ENCODE measurements around the gene EEIG1. TPM values are rescaled to one million over a fixed set of nuclear protein-coding genes. Genes with fewer than 3 reads are reported as not detected.
"Not testable (repeated sequence)": the region's sequence is repeated elsewhere in the genome, so short reads cannot be mapped to it uniquely, and the experiment has no call there.

EEIG1 gene
- total RNA-seq, 3 donors from 2014 or later = 7.7 to 32.1 (median 19.7) TPM

DNA sequence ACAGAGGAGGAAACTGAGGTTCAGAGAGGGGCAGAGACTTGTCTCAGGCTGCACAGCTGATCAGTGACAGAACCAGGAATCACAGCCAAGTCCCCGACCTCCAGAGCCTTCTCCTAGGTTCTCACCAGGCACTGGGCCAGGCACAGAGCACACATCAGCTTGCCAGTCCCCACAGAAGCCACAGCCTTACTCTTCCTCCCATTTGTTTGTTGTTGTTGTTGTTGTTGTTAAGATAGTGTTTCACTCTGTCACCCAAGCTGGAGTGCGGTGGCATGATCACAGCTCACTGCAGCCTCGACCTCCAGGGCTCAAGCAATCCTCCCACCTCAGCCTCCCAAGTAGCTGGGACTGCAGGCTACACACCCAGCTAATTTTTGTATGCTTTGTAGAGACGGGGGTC lies 44.9 kb upstream of the EEIG1 start:
- peak overlapping the region in 1 of 2 donors; percentile 52 for H3K27ac ChIP-seq
- intact Hi-C loops (cut with DNase I; ENCODE audit: low total_unique reads) = no loop called here
- TF ChIP-seq, protein P1, sequence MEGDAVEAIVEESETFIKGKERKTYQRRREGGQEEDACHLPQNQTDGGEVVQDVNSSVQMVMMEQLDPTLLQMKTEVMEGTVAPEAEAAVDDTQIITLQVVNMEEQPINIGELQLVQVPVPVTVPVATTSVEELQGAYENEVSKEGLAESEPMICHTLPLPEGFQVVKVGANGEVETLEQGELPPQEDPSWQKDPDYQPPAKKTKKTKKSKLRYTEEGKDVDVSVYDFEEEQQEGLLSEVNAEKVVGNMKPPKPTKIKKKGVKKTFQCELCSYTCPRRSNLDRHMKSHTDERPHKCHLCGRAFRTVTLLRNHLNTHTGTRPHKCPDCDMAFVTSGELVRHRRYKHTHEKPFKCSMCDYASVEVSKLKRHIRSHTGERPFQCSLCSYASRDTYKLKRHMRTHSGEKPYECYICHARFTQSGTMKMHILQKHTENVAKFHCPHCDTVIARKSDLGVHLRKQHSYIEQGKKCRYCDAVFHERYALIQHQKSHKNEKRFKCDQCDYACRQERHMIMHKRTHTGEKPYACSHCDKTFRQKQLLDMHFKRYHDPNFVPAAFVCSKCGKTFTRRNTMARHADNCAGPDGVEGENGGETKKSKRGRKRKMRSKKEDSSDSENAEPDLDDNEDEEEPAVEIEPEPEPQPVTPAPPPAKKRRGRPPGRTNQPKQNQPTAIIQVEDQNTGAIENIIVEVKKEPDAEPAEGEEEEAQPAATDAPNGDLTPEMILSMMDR (IDR thresholded peaks at IDR 0.05) = no peak
- TF ChIP-seq POLR2AphosphoS5 (IDR thresholded peaks at IDR 0.05) (no peak), POLR2A (IDR thresholded peaks at IDR 0.05) (no peak)
- H3K9me3 ChIP-seq = no peaks in the 10 kb centered on the region
- H3K4me3 ChIP-seq = no peak overlapping the region
- no peaks in the 10 kb centered on the region for H3K4me1 ChIP-seq
- no peaks in the 10 kb centered on the region for H3K36me3 ChIP-seq
- no peaks in the 10 kb centered on the region for H3K27me3 ChIP-seq
- DNase-seq (ENCODE audit: low spot score in 2 of 2) = no peak

- no peak for DNase-seq (ENCODE audit: low spot score in 2 of 2)
- Histone ChIP-seq H3K27ac (no peak overlapping the region), H3K4me3 (no peak overlapping the region), H3K9me3 (no peaks in the 10 kb centered on the region), H3K36me3 (no peaks in the 10 kb centered on the region), H3K27me3 (no peaks in the 10 kb centered on the region), H3K4me1 (no peaks in the 10 kb centered on the region)
- TF ChIP-seq POLR2A (IDR thresholded peaks at IDR 0.05) (no peak), POLR2AphosphoS5 (IDR thresholded peaks at IDR 0.05) (no peak)
- TF ChIP-seq, protein P1 (IDR thresholded peaks at IDR 0.05) = no peak
- intact Hi-C loops (cut with DNase I; ENCODE audit: low total_unique reads) = loop anchor here (5.0 kb wide), 1 partner anchor 613 kb away; no protein-coding TSS in a partner anchor
Observed at GRCh38 chr9:128024761-128025308, 44.0 kb upstream of the EEIG1 start.

DNA sequence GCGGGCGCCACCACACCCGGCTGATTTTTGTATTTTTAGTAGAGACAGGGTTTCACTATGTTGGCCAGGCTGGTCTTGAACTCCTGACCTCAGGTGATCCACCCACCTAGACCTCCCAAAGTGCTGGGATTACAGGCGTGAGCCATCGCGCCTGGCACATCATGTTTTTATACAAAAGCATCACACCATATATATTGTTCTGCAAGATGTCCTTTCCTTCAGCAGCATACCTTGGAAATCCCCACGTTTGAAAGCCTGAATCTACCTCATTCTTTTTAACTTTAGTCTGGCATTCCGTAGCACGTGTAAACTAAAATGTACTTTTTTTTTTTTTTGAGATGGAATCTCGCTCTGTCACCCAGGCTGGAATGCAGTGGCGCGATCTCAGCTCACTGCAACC lies 42.9 kb upstream of the EEIG1 start:
- not testable (repeated sequence) for H3K4me3 ChIP-seq; H3K36me3 ChIP-seq; DNase-seq (ENCODE audit: low spot score in 2 of 2); H3K4me1 ChIP-seq; H3K27me3 ChIP-seq; H3K27ac ChIP-seq; H3K9me3 ChIP-seq
- intact Hi-C loops (cut with DNase I; ENCODE audit: low total_unique reads) = loop anchor here (5.0 kb wide), 1 partner anchor 611 kb away; no protein-coding TSS in a partner anchor

DNA sequence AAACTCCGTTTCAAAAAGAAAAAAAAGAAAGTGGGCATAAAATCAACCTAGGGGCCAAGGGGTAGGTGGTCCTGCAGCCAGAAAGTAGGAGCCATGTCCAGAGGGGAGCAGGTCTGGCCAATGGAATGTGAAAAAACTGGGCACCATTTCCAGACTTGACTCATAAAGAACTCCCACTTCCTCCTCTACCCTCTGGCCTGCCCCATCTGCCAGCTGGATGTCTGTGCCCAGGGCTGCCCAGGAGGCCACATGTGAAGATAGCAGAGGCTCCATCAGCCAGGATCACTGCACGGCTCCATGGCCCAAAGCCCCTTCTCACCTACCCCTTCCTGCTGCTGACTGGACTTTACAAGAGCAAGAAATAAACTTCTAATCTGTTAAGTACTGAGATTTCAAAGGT lies 42.1 kb upstream of the EEIG1 start:
- intact Hi-C loops (cut with DNase I; ENCODE audit: low total_unique reads) = loop anchor here (5.0 kb wide), 1 partner anchor 611 kb away; no protein-coding TSS in a partner anchor
- Histone ChIP-seq H3K4me3 (no peak overlapping the region), H3K27me3 (no peaks in the 10 kb centered on the region), H3K36me3 (no peaks in the 10 kb centered on the region), H3K4me1 (no peaks in the 10 kb centered on the region), H3K9me3 (no peaks in the 10 kb centered on the region), H3K27ac (no peak overlapping the region)
- DNase-seq (ENCODE audit: low spot score in 2 of 2) = no peak
- TF ChIP-seq POLR2AphosphoS5 (IDR thresholded peaks at IDR 0.05) (no peak), POLR2A (IDR thresholded peaks at IDR 0.05) (no peak)
- TF ChIP-seq, protein P1 (IDR thresholded peaks at IDR 0.05) = no peak

DNA sequence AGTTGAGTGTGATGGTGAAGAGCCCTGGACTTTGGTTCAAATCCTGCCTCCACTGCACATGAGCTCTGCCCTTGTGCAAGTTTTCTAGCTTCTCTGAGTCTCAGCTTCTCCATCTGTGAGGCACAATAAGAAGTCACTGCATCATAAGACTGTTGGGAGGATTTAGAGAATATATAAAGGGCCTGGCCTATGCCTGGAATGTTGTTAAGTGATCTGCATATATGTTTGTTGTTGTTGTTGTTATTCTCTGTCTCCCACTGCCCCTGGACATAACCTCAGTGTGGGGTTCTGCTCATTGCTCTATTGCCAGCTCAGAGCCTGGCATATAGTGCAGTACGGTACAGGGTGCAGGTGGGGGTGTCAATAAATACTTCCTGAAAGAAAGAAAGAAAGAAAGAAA lies 40.3 kb upstream of the EEIG1 start:
- no peaks in the 10 kb centered on the region for H3K27me3 ChIP-seq
- no peaks in the 10 kb centered on the region for H3K4me1 ChIP-seq
- no peaks in the 10 kb centered on the region for H3K36me3 ChIP-seq
- no peaks in the 10 kb centered on the region for H3K9me3 ChIP-seq
- TF ChIP-seq POLR2A (IDR thresholded peaks at IDR 0.05) (no peak), POLR2AphosphoS5 (IDR thresholded peaks at IDR 0.05) (no peak)
- TF ChIP-seq, protein P1 (IDR thresholded peaks at IDR 0.05) = no peak
- no peak overlapping the region for H3K27ac ChIP-seq
- no peak for DNase-seq (ENCODE audit: low spot score in 2 of 2)
- H3K4me3 ChIP-seq = no peak overlapping the region
- intact Hi-C loops (cut with DNase I; ENCODE audit: low total_unique reads) = loop anchor here (5.0 kb wide), 1 partner anchor 609 kb away; no protein-coding TSS in a partner anchor
